Astrocyte (in vitro differentiated cells and primary cell): ENCODE measurements around the gene OR2C3.

Experiments
- CTCF ChIP-seq: IDR thresholded peaks from 2 replicates; pipeline ENCODE4 v1.5.1; 2011; ENCODE audit warnings: low read depth, mild to moderate bottlenecking, inconsistent platforms, low read length, moderate library complexity; ENCODE audit not compliant: insufficient read depth
- EZH2 ChIP-seq: IDR thresholded peaks from 2 replicates; pipeline ENCODE4 v1.6.1; 2012; ENCODE audit warnings: mild to moderate bottlenecking, low read length, inconsistent platforms; ENCODE audit not compliant: insufficient read depth

DNA sequence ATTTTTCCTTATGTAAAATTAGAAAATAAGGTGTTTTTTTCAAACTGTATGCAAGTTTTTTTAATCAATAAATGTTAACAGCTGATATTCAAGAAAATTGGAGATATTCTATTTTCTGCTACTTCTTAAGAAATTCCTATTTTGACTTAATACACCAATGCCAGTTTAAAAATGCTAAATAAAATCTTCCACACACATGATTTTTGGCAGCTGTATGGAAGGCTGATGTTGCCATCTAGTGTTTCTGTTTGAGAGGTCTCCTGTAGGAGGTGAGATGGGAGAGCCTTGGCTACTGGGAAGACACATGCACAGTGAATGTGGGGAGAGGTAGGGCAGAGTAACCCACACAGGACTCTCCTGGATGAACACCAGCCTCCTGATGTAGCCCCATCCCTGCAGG is 49.2 kb downstream of the OR2C3 start:
- TF ChIP-seq EZH2 (no peak), CTCF (peak; percentile 31)
